SH-SY5Y (cell line): Measurements from ENCODE around the gene RAD51B.

Experiments used
- GATA2 ChIP-seq: IDR thresholded peaks from 2 replicates; pipeline ENCODE4 v1.6.1; 2011; ENCODE audit warnings: mild to moderate bottlenecking, low read depth, low read length
- GATA3 ChIP-seq: IDR thresholded peaks from 2 replicates; pipeline ENCODE4 v1.6.1; 2011; ENCODE audit warnings: low read depth, mild to moderate bottlenecking, low read length, moderate library complexity

Gene RAD51B

DNA sequence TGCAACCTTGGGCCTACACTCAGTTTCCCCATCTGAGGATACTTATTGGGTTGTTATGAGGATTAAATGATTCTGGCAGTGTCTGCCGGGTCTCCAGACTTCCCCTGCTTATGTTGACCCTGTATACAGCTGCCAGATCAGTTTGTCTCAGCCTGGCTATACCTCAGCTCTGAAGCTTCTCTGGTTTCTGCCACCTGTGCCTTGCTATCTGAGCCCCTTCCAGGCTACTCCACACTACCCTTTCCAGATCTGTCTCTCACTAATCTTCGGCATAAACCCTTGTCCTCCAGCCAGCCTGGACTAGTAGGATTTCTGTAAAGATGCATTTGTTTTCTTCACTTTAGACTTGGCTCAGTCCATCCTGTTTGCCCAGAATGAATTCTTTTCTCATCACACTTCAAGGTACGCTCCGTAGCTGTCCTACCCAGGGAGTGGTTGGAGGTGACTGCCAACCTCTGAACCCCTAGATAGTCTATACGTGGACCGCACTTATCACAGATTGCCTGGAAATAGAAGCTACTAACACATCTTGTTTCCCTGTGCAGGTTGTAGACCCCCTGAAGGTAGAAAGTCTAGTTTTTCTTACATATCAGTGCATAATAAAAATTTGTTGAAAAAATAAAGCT lies 422.4 kb downstream of the RAD51B start:
- no peak for TF ChIP-seq GATA2
- TF ChIP-seq GATA3, result no peak

DNA sequence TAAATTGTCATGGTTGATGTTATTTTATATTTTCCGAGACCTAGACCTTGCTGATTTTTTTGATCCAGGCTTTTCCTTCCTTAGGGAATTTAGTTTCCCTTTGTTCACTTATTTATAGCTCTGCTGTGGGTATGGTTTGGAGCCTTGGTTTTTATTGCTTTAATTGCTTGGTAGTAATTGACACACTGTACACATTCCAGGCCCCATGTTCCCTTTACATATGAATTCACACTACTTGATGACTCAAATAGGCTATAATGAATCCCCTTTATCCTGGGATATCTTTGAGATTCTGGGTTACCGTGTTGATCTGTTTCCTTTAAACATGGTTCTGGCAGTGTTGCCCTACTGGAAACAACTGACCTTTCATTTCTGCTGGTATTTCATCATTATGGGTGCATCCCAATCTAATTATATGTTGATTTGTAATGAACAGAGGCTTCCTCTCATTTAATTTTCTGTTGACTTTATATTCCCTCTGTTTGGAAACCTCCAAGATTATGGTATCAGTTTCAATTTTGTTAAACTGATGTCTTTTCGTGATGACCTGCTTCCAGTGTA lies 424.0 kb downstream of the RAD51B start:
- TF ChIP-seq GATA3 (no peak), GATA2 (no peak)

DNA sequence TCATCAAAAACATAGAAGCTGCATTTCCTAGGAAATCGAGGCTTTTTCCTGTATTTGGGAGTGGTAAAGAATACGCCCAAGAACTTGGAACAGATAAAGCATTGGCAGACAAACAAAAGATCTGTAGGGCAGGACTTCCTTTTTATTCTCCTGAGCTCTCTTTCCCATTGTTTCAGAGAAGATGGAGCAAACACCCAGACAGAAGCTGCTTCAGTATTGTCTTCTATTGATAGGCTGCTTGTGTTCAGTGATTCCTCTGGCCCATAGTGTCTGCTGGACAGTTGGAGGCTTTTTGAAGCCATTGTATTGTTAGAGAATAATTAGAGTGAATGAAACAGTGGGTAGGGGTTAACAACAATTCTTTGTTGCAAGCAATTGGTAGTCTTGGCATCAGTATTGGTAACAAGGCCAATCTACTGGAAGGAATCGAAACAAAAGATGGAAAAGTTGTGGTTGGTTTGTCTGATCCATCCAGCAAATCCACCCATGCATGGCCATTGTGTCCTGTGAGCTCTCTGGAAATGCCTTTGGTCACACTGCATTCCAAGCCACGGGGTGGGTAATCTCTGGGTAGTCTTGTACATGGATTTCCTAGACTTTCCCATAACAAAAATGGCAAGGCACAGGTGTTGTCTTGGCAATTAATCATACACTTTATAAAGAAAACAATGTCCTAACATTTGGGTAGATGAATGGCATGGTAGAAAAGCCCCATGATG lies 424.8 kb downstream of the RAD51B start:
- TF ChIP-seq GATA3, result no peak
- TF ChIP-seq GATA2, result no peak

DNA sequence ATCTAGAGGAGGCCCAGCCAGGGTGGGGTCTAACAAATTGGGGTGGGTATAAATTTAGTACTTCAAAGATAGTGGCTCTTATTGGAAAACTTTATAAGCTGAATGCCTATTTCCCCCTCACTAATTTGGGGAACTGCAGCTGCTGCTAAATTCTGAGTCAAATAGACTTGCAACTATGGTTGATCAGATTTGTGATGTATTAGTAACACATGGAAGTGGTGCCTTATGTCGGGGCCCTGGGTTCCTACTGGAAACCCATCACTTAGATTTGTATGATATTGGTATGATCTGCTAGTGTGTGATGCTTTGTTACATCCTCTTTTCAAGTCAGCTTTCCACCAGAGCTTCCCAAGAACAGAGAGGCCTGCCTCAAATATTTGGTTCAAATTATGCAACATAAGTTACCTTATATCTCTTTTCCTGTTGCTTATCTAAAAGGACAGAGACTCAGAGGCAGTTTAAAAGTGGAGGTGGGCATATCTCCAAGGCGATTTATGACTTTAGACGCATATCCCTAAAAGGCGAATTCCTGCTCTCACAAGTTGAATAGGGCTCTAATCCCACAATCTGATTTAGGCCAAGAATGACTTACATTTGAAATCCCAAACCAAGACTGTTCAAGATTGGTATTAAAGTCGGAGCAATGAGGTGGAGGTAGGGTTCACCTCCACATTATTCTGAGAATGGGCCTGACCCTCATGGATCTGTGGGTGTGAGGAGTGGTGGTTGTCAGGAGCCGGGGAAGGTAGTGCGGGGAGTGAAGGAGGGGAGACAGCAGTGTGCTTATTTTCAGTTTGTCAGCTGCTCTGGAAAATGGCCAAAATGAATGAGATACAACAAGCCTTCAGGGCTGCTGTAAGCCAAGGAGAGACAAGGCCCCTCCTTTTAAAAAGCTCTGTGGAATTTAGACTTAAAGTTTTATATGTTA lies 425.8 kb downstream of the RAD51B start:
- TF ChIP-seq GATA2 (no peak), GATA3 (no peak)

DNA sequence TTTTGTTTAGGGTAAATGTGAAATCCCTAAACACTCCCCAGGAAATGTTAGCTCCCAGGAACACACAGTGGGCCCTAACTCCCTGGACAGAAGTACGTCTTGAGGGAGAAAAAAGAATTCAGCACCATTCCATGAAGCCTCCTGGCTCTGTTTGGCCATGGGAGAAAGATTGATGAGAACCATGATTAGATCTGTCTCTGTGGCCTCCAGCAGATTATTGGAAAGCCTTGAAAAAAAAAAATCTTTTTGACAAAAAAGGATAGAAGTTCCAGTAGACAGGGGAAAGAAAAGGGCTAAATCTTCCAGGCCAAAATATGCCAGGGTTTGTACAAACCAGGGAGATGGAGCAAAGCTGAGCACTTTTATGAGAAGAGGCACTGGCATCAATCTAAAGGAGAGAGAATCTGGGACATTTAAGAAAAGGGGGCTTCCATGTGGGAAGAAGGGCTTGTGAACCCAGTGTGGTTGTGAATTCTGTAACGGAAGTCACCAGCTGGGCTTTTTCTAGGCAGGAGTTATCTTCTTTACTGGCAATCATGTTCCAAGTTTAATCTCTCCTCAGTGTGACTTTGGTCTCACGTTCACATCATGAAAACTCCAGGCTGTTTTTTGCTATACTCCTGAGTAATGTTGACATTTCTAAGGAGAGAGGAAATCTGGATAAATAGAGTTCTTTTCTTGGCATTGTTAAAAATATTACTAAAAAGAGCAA lies 426.7 kb downstream of the RAD51B start:
- no peak for TF ChIP-seq GATA3

DNA sequence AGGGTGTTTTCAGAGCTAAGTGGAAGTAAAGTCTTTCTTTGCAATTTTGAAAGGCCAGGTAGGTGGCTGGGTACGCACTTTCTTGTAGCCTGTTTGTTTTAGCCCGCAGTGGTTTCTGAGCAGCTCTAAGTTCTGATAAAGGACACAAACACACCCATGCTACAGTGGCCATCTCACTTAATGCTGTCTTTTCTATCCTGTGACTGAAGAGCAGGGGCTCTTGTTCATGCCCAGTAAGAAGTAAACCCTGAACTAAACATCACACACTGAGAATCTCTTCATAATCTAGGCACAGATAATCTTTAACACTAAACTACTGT lies 427.2 kb downstream of the RAD51B start:
- TF ChIP-seq GATA2 (no peak), GATA3 (no peak)

DNA sequence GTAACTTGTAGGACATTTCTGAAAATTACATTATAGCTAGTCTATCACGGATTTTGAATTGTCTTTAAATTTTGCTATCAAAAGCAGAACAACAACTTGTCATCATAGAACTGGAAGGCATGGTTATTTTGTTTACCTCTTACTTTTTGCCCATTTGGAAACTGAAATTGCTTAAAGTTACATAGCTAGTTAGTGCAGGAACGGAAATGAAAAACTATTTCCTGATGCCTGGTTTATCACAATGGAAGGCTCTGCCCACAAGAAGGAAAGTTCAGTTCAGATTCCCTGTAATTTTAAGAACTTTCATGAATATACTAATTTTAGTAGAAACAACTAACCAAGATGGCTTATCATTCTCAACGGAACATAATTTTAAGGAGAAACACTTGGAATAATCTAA lies 427.7 kb downstream of the RAD51B start:
- TF ChIP-seq GATA3 (no peak), GATA2 (no peak)

DNA sequence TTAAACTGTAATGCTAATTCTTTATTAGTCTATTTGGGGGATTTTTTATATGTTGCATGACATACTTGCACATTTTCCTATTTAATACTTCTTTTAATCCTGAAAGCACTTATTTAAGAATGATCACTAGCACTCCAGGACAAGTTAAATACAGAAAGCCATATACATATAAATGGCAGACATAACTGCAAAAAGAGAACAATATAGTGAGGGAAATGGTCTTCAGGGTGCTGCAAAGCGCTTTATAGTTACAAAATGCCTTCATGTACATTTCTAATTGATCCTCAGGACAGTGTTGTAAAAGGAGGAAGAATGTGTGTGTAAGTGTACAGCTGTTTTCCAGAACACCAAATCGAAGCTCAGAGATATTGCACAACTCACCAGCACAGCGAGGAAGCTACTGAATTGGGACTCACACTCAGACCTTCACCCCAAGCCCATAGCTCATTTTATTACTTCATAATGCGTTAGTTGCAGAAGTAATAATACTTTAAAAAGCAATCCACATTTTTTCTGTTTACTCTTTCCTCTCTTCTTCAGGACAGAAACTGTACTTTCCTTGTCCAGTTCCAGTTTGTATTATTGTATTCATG lies 428.2 kb downstream of the RAD51B start:
- TF ChIP-seq GATA3 (no peak), GATA2 (no peak)

DNA sequence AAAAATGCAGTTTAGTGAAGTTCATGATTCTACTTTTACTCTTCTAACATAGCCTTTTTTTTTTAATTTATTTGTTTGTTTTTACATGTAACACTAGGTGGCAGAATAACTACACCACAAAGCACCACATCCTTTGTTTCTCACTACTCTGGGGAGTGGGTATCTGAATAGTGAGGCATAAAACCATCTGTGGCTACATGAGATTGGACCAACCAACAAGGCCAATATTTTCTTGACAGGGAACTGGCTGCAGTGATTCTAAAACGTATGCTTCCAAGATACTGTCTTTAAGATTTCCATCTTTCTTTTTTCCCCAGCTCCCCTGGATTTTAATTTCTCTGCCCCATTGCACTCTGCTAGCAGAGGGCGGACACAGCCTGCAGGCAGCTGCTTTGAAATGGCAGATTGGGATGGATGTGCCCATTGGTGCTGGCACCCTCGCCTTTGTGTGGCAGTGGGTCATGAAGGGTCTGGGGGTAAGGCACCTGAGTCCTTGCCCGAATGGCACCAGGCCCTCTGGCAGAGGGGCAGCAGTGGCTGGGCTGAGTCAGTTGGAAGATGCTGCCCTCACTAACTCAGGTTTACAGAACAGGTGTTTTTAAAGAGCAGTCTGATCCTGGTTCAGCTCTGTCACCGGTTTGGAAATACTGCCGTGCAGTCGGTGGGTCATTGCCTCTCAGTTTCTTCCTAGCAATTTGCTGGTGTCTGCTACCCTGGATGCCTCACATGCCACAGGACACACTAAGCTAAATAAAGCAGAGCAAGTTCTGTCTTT lies 429.1 kb downstream of the RAD51B start:
- no peak for TF ChIP-seq GATA3
- no peak for TF ChIP-seq GATA2

DNA sequence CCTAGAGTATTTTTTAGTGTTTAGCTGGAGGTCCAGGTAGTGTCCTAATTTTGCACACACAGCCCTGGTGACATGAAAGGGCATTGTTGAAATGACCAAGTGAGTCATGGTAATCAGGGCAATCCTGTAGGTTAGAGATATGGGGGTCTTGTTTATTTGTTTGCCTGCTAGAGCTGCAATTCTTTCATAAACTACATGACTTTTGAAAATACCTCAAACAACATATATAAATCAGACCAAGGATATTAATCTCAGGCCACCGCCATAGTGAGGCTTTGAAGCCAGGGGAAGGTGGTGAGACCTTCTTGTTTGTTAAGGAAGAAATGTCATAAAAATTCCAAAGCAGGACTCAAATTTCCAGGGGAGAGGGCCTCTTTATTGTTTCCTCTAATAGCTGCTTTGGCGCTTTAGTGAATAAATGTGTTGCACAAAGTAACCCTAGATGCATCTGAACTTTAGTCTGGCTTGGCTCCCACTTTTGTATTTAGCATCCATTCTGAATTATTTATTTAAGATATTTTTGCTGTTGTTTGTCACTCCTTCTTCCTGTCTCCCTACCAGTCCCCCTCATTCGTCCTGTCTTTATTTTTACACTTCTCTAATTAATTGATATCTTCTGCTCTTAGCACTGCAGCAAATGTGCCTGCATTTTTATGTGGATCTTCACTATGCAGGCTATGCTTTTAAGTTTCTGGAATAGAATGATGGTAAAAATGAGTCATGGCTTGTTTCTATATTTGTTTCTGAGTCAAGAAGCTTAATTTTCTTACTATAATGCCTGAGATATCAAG lies 430.3 kb downstream of the RAD51B start:
- TF ChIP-seq GATA3, result no peak
- no peak for TF ChIP-seq GATA2

DNA sequence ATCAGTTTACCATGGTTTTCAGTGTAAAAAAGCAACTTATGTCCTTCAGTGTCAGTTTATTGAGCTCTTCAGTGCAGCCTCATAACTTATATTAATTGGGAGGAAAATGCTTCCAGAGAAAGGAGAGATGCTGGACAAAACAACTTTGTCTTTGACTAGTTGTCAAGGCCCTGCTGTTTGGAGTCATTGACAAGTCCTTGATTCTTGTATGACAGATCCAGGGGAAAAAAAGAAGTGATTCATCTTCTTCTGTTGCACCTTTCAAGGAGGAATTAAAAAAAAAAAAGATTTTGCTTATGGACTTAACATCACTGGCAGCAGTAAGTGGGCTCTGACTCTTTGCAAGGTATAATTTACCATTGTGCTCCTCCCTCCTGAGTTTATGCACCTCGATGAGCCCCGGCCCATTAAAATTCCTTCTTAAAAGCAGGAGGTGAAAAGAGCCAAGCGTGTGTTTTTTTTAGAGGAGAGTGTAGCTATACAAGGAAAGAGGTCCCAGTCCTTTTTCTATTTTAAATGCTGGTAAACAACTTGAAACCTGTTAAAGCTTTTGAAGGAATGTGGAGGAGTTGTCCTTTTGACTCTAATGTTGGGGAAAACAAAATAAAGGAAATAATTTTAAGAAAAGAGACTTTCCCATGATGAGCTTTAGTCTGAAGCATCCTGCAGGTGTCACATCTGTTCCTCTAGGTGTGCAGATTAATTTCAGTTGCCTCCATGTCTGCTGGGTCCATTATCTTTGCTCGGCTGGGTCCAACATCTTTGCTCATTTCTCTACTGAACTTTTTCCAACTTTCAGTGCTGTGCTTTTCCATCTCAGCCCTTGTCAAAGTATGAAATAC lies 431.6 kb downstream of the RAD51B start:
- TF ChIP-seq GATA3 (no peak), GATA2 (no peak)

DNA sequence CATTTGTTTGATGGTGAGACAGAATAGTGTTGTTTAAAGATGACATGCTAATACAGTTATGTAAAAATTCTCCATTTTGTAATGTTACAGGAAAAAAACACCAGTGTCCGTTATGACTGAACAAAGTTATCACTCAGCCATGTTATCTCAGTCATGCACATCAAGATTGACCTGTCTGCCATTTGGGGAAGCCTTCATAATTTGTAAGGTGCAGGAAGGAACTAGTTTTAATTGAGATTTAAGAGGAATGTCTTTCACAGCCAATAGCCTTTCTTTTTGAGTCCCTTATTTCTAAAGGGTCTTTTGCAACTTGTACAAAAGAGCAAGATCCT lies 432.2 kb downstream of the RAD51B start:
- TF ChIP-seq GATA3 (no peak), GATA2 (no peak)
